Adipocyte (in vitro differentiated cells): Measurements from ENCODE around the gene WWC2.
"Not testable (repeated sequence)": the region's sequence is repeated elsewhere in the genome, so short reads cannot be mapped to it uniquely, and the experiment has no call there.

Experiments
- DNase-seq: peaks from one replicate; pipeline ENCODE4 v3.0.0-alpha.2; 2015; ENCODE audit warnings: low read depth
- H3K27me3 ChIP-seq: replicated peaks from 2 replicates; pipeline ENCODE4 v1.7.0; 2013; ENCODE audit warnings: mild to moderate bottlenecking, low read length, moderate library complexity; ENCODE audit not compliant: control insufficient read depth, insufficient read depth
- H3K36me3 ChIP-seq: 2 replicates; pipeline ENCODE4 v1.7.0; 2013; ENCODE audit warnings: low read length, mild to moderate bottlenecking, moderate library complexity; ENCODE audit not compliant: control insufficient read depth, insufficient read depth, severe bottlenecking
- H3K4me1 ChIP-seq: 2 replicates; pipeline ENCODE4 v1.7.0; 2013; ENCODE audit warnings: mild to moderate bottlenecking, low read length, moderate library complexity; ENCODE audit not compliant: control insufficient read depth, insufficient read depth
- H3K4me3 ChIP-seq: 2 replicates; pipeline ENCODE4 v1.7.0; 2013; ENCODE audit warnings: mild to moderate bottlenecking, low read length, moderate library complexity
- H3K9ac ChIP-seq: 2 replicates; pipeline ENCODE4 v1.7.0; 2013; ENCODE audit warnings: mild to moderate bottlenecking, low read length, moderate library complexity
- H3K9me3 ChIP-seq: 2 replicates; pipeline ENCODE4 v1.7.0; 2013; ENCODE audit warnings: mild to moderate bottlenecking, low read length, moderate library complexity; ENCODE audit not compliant: control insufficient read depth

The WWC2 gene

DNA sequence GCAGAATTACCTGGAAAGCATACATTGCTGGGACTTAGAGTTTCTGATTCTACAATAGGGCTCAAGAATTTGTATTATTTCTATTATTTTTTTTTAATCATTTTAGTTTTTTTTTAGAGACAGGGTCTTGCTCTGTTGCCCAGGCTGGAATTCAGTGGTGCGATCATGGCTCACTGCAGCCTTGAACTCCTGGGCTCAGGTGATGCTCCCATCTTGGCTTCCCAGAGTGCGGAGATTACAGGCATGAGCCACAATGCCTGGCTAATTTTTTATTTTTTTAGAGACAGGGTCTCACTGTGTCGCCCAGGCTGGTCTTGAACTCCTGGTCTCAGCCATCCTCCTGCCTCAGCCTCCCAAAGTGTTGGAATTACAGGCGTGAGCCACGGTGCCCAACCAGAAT is 92.6 kb downstream of the WWC2 start:
- Histone ChIP-seq H3K36me3 (peaks cover 5% of the 10 kb centered on the region), H3K9ac (no peak overlapping the region), H3K9me3 (no peaks in the 10 kb centered on the region), H3K4me1 (no peaks in the 10 kb centered on the region), H3K4me3 (no peak overlapping the region), H3K27me3 (no peaks in the 10 kb centered on the region)
- DNase-seq, result no peak

GRCh38 chr4:183192571-183192970 is 93.5 kb downstream of the WWC2 start:
- no peak for DNase-seq
- Histone ChIP-seq H3K36me3 (peaks cover 5% of the 10 kb centered on the region), H3K9ac (no peak overlapping the region), H3K4me3 (no peak overlapping the region), H3K27me3 (no peaks in the 10 kb centered on the region), H3K4me1 (no peaks in the 10 kb centered on the region), H3K9me3 (no peaks in the 10 kb centered on the region)

- H3K9ac ChIP-seq, H3K4me3 ChIP-seq, H3K4me1 ChIP-seq, H3K36me3 ChIP-seq, H3K27me3 ChIP-seq, DNase-seq, H3K9me3 ChIP-seq: not testable (repeated sequence)
Measured at GRCh38 chr4:183193730-183194338, 94.8 kb downstream of the WWC2 start.

GRCh38 chr4:183195534-183195933 is 96.5 kb downstream of the WWC2 start:
- no peak for DNase-seq
- Histone ChIP-seq H3K27me3 (no peaks in the 10 kb centered on the region), H3K4me1 (peaks cover 4% of the 10 kb centered on the region), H3K9me3 (no peaks in the 10 kb centered on the region), H3K4me3 (no peak overlapping the region), H3K9ac (no peak overlapping the region), H3K36me3 (peaks cover 5% of the 10 kb centered on the region)

DNA sequence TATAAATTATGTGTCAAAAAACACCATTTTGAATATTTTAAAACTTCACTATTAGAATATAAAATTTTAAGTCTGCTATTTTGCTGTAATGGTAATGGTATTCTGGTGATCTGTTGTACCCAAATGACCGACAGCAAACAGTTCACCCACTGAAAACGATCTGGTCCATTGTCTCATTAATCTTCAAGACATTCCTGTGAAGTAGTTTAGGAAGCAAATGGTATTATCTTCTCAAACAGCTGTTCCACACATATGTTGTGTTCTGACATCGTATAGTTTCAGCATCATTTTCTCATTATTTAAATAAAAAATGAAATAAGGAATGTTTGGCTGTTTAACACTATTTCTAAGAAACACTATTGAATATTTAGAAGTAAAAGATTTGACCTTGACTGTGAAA is 98.1 kb downstream of the WWC2 start:
- H3K9ac ChIP-seq, result no peak overlapping the region
- H3K9me3 ChIP-seq, result no peaks in the 10 kb centered on the region
- H3K4me3 ChIP-seq, result no peak overlapping the region
- no peaks in the 10 kb centered on the region for H3K27me3 ChIP-seq
- no peak for DNase-seq
- peaks cover 5% of the 10 kb centered on the region for H3K36me3 ChIP-seq
- peaks cover 18% of the 10 kb centered on the region for H3K4me1 ChIP-seq

- no peaks in the 10 kb centered on the region for H3K9me3 ChIP-seq
- peak; percentile 62 for DNase-seq
- H3K27me3 ChIP-seq, result no peaks in the 10 kb centered on the region
- H3K4me3 ChIP-seq, result no peak overlapping the region
- H3K9ac ChIP-seq, result peak overlapping the region; percentile 41
- H3K36me3 ChIP-seq, result peaks cover 5% of the 10 kb centered on the region
- H3K4me1 ChIP-seq, result peaks cover 18% of the 10 kb centered on the region
Measured at GRCh38 chr4:183200453-183200852, 101.4 kb downstream of the WWC2 start.

DNA sequence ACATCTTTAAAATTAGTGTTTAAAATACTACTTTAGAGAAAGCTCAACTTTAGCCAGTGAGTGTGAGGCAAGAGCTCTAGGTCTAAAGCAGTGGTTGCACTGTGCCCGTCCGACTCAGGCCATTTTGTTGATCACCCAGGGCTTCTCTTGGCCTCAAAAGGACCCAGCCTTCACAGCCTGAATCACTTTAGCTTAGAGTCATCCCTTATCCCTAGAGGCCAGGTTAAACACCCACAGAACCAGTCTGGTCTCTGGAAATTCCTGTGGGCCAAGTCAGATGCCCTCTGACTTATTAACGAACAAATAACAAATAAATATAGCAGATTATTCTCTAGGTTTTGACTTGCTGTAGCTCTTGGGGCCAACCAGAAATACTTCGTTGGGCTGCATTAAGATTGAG is 102.3 kb downstream of the WWC2 start:
- peaks cover 18% of the 10 kb centered on the region for H3K4me1 ChIP-seq
- DNase-seq, result no peak
- no peaks in the 10 kb centered on the region for H3K36me3 ChIP-seq
- no peak overlapping the region for H3K9ac ChIP-seq
- H3K27me3 ChIP-seq, result no peaks in the 10 kb centered on the region
- H3K4me3 ChIP-seq, result no peak overlapping the region
- H3K9me3 ChIP-seq, result no peaks in the 10 kb centered on the region

DNA sequence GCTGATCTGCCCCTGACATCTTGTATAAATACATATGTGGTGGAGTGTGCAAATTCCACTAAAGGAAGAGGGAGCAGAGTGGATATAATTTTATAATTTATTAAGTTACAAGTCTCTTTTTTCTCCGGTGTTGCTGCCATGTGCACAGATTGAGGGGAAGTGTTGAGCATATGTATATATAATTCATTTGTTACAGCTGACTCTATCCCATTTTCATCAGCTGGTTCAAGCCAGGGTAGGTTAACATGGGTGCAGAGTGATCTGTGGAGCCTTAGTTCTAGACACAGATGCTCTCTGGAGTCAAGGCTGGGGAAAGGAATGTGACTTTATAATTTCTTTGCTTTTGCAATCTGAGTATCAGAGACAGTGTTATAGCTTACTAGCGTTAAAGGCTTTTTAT is 103.5 kb downstream of the WWC2 start:
- no peak overlapping the region for H3K4me3 ChIP-seq

GRCh38 chr4:183204793-183205192 is 105.7 kb downstream of the WWC2 start:
- DNase-seq, result no peak
- Histone ChIP-seq H3K4me1 (peaks cover 18% of the 10 kb centered on the region), H3K9me3 (no peaks in the 10 kb centered on the region), H3K27me3 (no peaks in the 10 kb centered on the region), H3K9ac (no peak overlapping the region), H3K4me3 (no peak overlapping the region), H3K36me3 (no peaks in the 10 kb centered on the region)

More for the DNA sequence above, 103.5 kb downstream of the WWC2 start:
- H3K9me3 ChIP-seq, result no peaks in the 10 kb centered on the region
- no peaks in the 10 kb centered on the region for H3K36me3 ChIP-seq
- no peak for DNase-seq
- H3K4me1 ChIP-seq, result peaks cover 18% of the 10 kb centered on the region
- H3K9ac ChIP-seq, result no peak overlapping the region
- no peaks in the 10 kb centered on the region for H3K27me3 ChIP-seq

DNA sequence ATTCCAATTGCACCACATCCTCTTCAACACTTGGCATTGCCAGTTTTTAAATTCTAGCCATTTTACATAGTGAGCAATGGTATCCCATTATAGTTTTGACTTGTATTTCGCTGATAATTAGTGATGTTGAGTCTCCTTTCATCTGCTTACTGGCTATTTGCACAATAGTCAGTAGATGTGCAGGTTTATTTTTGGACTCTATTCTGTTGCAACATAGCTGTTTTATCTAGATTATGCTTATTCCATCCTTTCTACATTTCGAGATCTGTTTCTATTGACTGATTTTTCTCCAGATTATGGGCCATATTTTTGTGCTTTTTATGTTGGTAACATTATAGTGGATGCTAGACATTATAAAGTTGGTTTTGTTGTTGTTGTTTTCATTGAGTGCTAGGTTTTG is 106.1 kb downstream of the WWC2 start:
- Histone ChIP-seq H3K9ac (no peak overlapping the region), H3K4me1 (peaks cover 18% of the 10 kb centered on the region), H3K4me3 (no peak overlapping the region), H3K27me3 (no peaks in the 10 kb centered on the region), H3K36me3 (no peaks in the 10 kb centered on the region), H3K9me3 (no peaks in the 10 kb centered on the region)
- no peak for DNase-seq

GRCh38 chr4:183205709-183206108 is 106.7 kb downstream of the WWC2 start:
- H3K9ac ChIP-seq, result no peak overlapping the region
- DNase-seq, result no peak
- H3K4me3 ChIP-seq, result no peak overlapping the region
- no peaks in the 10 kb centered on the region for H3K27me3 ChIP-seq
- no peaks in the 10 kb centered on the region for H3K36me3 ChIP-seq
- no peaks in the 10 kb centered on the region for H3K9me3 ChIP-seq
- peaks cover 12% of the 10 kb centered on the region for H3K4me1 ChIP-seq

GRCh38 chr4:183211533-183211932 is 112.5 kb downstream of the WWC2 start:
- H3K4me1 ChIP-seq, result no peaks in the 10 kb centered on the region

More at GRCh38 chr4:183211533-183211932, 112.5 kb downstream of the WWC2 start:
- Histone ChIP-seq H3K9me3 (no peaks in the 10 kb centered on the region), H3K36me3 (no peaks in the 10 kb centered on the region), H3K27me3 (no peaks in the 10 kb centered on the region), H3K4me3 (no peak overlapping the region), H3K9ac (no peak overlapping the region)
- DNase-seq, result no peak
